Parathyroid adenoma (tissue), 2 donors: ENCODE data around the gene ANO2.

Experiments used
- H2AFZ ChIP-seq: fragments of 300-600 bp; sonication (generic); one replicate; pipeline ENCODE4 v1.7.0; 2017; ENCODE audit warnings: antibody characterized with exemption, mild to moderate bottlenecking
- H3K27ac ChIP-seq: fragments of 300-600 bp; sonication (generic); one replicate; pipeline ENCODE4 v1.7.0; 2017
- H3K27me3 ChIP-seq: fragments of 300-600 bp; sonication (generic); one replicate; pipeline ENCODE4 v1.7.0; 2017; ENCODE audit warnings: low read length; ENCODE audit not compliant: control insufficient read depth, insufficient read depth
- H3K36me3 ChIP-seq: fragments of 300-600 bp; sonication (generic); one replicate; pipeline ENCODE4 v1.7.0; 2017; ENCODE audit warnings: low read length; ENCODE audit not compliant: control insufficient read depth, insufficient read depth
- H3K4me1 ChIP-seq: fragments of 300-600 bp; sonication (generic); one replicate; pipeline ENCODE4 v1.7.0; 2017; ENCODE audit warnings: control low read depth
- H3K4me2 ChIP-seq: fragments of 300-600 bp; sonication (generic); one replicate; pipeline ENCODE4 v1.7.0; 2017; ENCODE audit warnings: low read length
- H3K4me3 ChIP-seq: fragments of 300-600 bp; sonication (generic); one replicate; pipeline ENCODE4 v1.7.0; 2017; ENCODE audit warnings: low read depth, low read length
- H3K79me2 ChIP-seq: fragments of 300-600 bp; sonication (generic); one replicate; pipeline ENCODE4 v1.7.0; 2017; ENCODE audit warnings: control low read depth
- H3K9ac ChIP-seq: fragments of 300-600 bp; sonication (generic); one replicate; pipeline ENCODE4 v1.7.0; 2017; ENCODE audit warnings: mild to moderate bottlenecking
- H3K9me3 ChIP-seq: fragments of 300-600 bp; sonication (generic); one replicate; pipeline ENCODE4 v1.7.0; 2017; ENCODE audit warnings: low read length; ENCODE audit not compliant: control insufficient read depth
- CTCF ChIP-seq: fragments of 300-600 bp; sonication (generic); IDR thresholded peaks from one replicate; pipeline ENCODE4 v1.7.0; 2017; ENCODE audit warnings: antibody characterized with exemption, mild to moderate bottlenecking
- donor health status: primary hyperparathyroidism.

Gene ANO2

GRCh38 chr12:5690240-5690639, 254.8 kb downstream of the ANO2 start:
- no peak overlapping the region for H3K9ac ChIP-seq
- H3K27me3 ChIP-seq = no peaks in the 10 kb centered on the region
- no peak overlapping the region for H3K4me2 ChIP-seq
- no peaks in the 10 kb centered on the region for H3K4me1 ChIP-seq
- H3K36me3 ChIP-seq = no peaks in the 10 kb centered on the region
- no peaks in the 10 kb centered on the region for H3K79me2 ChIP-seq
- H3K4me3 ChIP-seq = no peak overlapping the region
- H3K27ac ChIP-seq = no peak overlapping the region
- no peak overlapping the region for H2AFZ ChIP-seq
- no peaks in the 10 kb centered on the region for H3K9me3 ChIP-seq
- no peak for TF ChIP-seq CTCF

- no peak overlapping the region for H3K27ac ChIP-seq
- H3K4me3 ChIP-seq = no peak overlapping the region
- H3K9ac ChIP-seq = no peak overlapping the region
- TF ChIP-seq CTCF = no peak
- no peaks in the 10 kb centered on the region for H3K27me3 ChIP-seq
- H3K79me2 ChIP-seq = no peaks in the 10 kb centered on the region
- H3K4me2 ChIP-seq = no peak overlapping the region
- H3K36me3 ChIP-seq = no peaks in the 10 kb centered on the region
- no peaks in the 10 kb centered on the region for H3K9me3 ChIP-seq
- H3K4me1 ChIP-seq = no peaks in the 10 kb centered on the region
- H2AFZ ChIP-seq = no peak overlapping the region
Measured at GRCh38 chr12:5689773-5690172, 255.3 kb downstream of the ANO2 start.

GRCh38 chr12:5688226-5688625, 256.8 kb downstream of the ANO2 start:
- H3K27me3 ChIP-seq = no peaks in the 10 kb centered on the region
- TF ChIP-seq CTCF = no peak
- no peaks in the 10 kb centered on the region for H3K79me2 ChIP-seq
- no peak overlapping the region for H3K27ac ChIP-seq
- H3K36me3 ChIP-seq = no peaks in the 10 kb centered on the region
- H3K4me3 ChIP-seq = no peak overlapping the region
- no peak overlapping the region for H2AFZ ChIP-seq
- H3K4me2 ChIP-seq = no peak overlapping the region
- H3K9ac ChIP-seq = no peak overlapping the region
- no peaks in the 10 kb centered on the region for H3K4me1 ChIP-seq
- H3K9me3 ChIP-seq = no peaks in the 10 kb centered on the region

GRCh38 chr12:5685935-5686334, 259.1 kb downstream of the ANO2 start:
- Histone ChIP-seq H3K4me1 (no peaks in the 10 kb centered on the region), H3K27me3 (no peaks in the 10 kb centered on the region), H3K27ac (no peak overlapping the region), H3K79me2 (no peaks in the 10 kb centered on the region), H3K9ac (no peak overlapping the region), H3K4me2 (no peak overlapping the region), H3K36me3 (no peaks in the 10 kb centered on the region), H3K4me3 (no peak overlapping the region), H3K9me3 (no peaks in the 10 kb centered on the region), H2AFZ (no peak overlapping the region)
- no peak for TF ChIP-seq CTCF

- Histone ChIP-seq H3K9ac (no peak overlapping the region), H3K9me3 (no peaks in the 10 kb centered on the region), H3K36me3 (no peaks in the 10 kb centered on the region), H3K79me2 (no peaks in the 10 kb centered on the region), H3K27ac (no peak overlapping the region), H3K4me3 (no peak overlapping the region), H3K4me1 (no peaks in the 10 kb centered on the region), H3K27me3 (no peaks in the 10 kb centered on the region), H3K4me2 (no peak overlapping the region), H2AFZ (no peak overlapping the region)
- TF ChIP-seq CTCF = no peak
Measured at GRCh38 chr12:5684989-5685388, 260.1 kb downstream of the ANO2 start.
